Astrocyte (in vitro differentiated cells and primary cell): ENCODE measurements around the gene TRIP10. TPM values are rescaled to one million over a fixed set of nuclear protein-coding genes. Genes with fewer than 3 reads are reported as not detected.

ENCODE experiments used
- DNase-seq: peaks from one replicate; pipeline ENCODE4 v3.0.0-alpha.2; 2010; ENCODE audit warnings: low read depth
- FAIRE-seq: peaks from 2 replicates; lab custom pipeline; 2011; peaks lifted over from hg19 to GRCh38; lab: Jason Lieb, UNC
- H2AFZ ChIP-seq: 2 replicates; pipeline ENCODE4 v1.6.0; 2012; ENCODE audit warnings: low read depth, low read length, inconsistent platforms
- H3K27ac ChIP-seq: 2 replicates; pipeline ENCODE4 v1.5.1; 2011; ENCODE audit warnings: low read depth, low read length, inconsistent platforms
- H3K27me3 ChIP-seq: 2 replicates; pipeline ENCODE4 v1.6.0; 2011; ENCODE audit warnings: low read length, inconsistent platforms; ENCODE audit not compliant: insufficient read depth
- H3K36me3 ChIP-seq: 2 replicates; pipeline ENCODE4 v1.5.1; 2011; ENCODE audit warnings: low read length, inconsistent platforms; ENCODE audit not compliant: insufficient read depth
- H3K4me1 ChIP-seq: 2 replicates; pipeline ENCODE4 v1.5.1; 2011; ENCODE audit warnings: low read length, inconsistent platforms; ENCODE audit not compliant: insufficient read depth
- H3K4me2 ChIP-seq: 2 replicates; pipeline ENCODE4 v1.6.0; 2012; ENCODE audit warnings: low read length, inconsistent platforms
- H3K4me3 ChIP-seq: 2 replicates; pipeline ENCODE4 v1.5.1; 2011; ENCODE audit warnings: low read depth, mild to moderate bottlenecking, low read length, inconsistent platforms; ENCODE audit not compliant: insufficient read depth
- H3K79me2 ChIP-seq: 2 replicates; pipeline ENCODE4 v1.6.0; 2012; ENCODE audit warnings: mild to moderate bottlenecking, low read length, inconsistent platforms; ENCODE audit not compliant: insufficient read depth
- H3K9ac ChIP-seq: 2 replicates; pipeline ENCODE4 v1.6.0; 2012; ENCODE audit warnings: mild to moderate bottlenecking, low read length, inconsistent platforms
- H3K9me3 ChIP-seq: 2 replicates; pipeline ENCODE4 v1.5.1; 2012; ENCODE audit warnings: low read depth, mild to moderate bottlenecking, low read length, inconsistent platforms; ENCODE audit not compliant: insufficient read depth
- H4K20me1 ChIP-seq: 2 replicates; pipeline ENCODE4 v1.6.0; 2012; ENCODE audit warnings: low read length, inconsistent platforms; ENCODE audit not compliant: insufficient read depth
- H3K27ac Mint-ChIP-seq: one replicate; pipeline ENCODE4 v1.8.0; 2021; ENCODE audit warnings: mild to moderate bottlenecking, mixed read lengths; ENCODE audit not compliant: unreplicated experiment
- H3K27me3 Mint-ChIP-seq: one replicate; pipeline ENCODE4 v1.8.0; 2021; ENCODE audit warnings: low read depth, mixed read lengths; ENCODE audit not compliant: unreplicated experiment
- H3K36me3 Mint-ChIP-seq: one replicate; pipeline ENCODE4 v1.8.0; 2021; ENCODE audit warnings: low read depth, mixed read lengths; ENCODE audit not compliant: unreplicated experiment
- H3K4me1 Mint-ChIP-seq: one replicate; pipeline ENCODE4 v1.8.0; 2021; ENCODE audit warnings: low read depth, mixed read lengths; ENCODE audit not compliant: unreplicated experiment
- H3K4me3 Mint-ChIP-seq: one replicate; pipeline ENCODE4 v1.8.0; 2021; ENCODE audit warnings: mild to moderate bottlenecking, moderate library complexity, mixed read lengths; ENCODE audit not compliant: unreplicated experiment
- H3K9me3 Mint-ChIP-seq: one replicate; pipeline ENCODE4 v1.8.0; 2021; ENCODE audit warnings: mild to moderate bottlenecking, mixed read lengths; ENCODE audit not compliant: unreplicated experiment
- EZH2 ChIP-seq: IDR thresholded peaks from 2 replicates; pipeline ENCODE4 v1.6.1; 2012; ENCODE audit warnings: mild to moderate bottlenecking, low read length, inconsistent platforms; ENCODE audit not compliant: insufficient read depth
- total RNA-seq: library from RNA; stranded (reverse); gene quantifications from 2 replicates; pipeline ENCODE4 v1.2.1, GENCODE V29; 2021
- TF ChIP-seq, protein P1 (sequence below): IDR thresholded peaks from 2 replicates; pipeline ENCODE4 v1.5.1; 2011; ENCODE audit warnings: low read depth, mild to moderate bottlenecking, inconsistent platforms, low read length, moderate library complexity; ENCODE audit not compliant: insufficient read depth

The TRIP10 gene
- total RNA-seq, 1 donor from 2014 or later = 41.4 TPM

DNA sequence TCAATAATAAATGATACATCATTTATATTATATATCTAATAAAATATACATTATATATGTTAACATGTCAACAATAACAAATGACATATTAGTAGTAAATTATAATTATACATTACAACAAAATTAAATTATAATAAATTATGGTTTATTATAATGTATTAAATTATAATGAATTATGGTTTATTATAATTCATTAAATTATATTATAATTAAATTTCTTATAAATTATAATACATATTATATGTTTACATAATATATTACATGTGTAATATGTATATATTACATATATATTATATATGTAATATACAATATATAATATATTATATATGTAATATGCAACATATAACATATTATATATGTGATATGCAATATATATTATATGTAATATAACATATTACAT is 39.5 kb upstream of the TRIP10 start:
- no peaks in the 10 kb centered on the region for H4K20me1 ChIP-seq
- Mint-ChIP-seq H3K27me3 (no peaks in the 10 kb centered on the region), H3K4me3 (no peak overlapping the region), H3K4me1 (no peaks in the 10 kb centered on the region), H3K27ac (no peak overlapping the region), H3K36me3 (no peaks in the 10 kb centered on the region), H3K9me3 (peaks cover 15% of the 10 kb centered on the region)
- DNase-seq (no peak), FAIRE-seq (no peak)
- H3K4me1 ChIP-seq = no peaks in the 10 kb centered on the region
- no peak overlapping the region for H3K4me2 ChIP-seq
- H3K27me3 ChIP-seq = no peaks in the 10 kb centered on the region
- no peaks in the 10 kb centered on the region for H3K9me3 ChIP-seq
- H2AFZ ChIP-seq = no peak overlapping the region
- no peak overlapping the region for H3K27ac ChIP-seq
- H3K9ac ChIP-seq = no peak overlapping the region
- H3K36me3 ChIP-seq = no peaks in the 10 kb centered on the region
- no peaks in the 10 kb centered on the region for H3K79me2 ChIP-seq
- TF ChIP-seq, protein P1, sequence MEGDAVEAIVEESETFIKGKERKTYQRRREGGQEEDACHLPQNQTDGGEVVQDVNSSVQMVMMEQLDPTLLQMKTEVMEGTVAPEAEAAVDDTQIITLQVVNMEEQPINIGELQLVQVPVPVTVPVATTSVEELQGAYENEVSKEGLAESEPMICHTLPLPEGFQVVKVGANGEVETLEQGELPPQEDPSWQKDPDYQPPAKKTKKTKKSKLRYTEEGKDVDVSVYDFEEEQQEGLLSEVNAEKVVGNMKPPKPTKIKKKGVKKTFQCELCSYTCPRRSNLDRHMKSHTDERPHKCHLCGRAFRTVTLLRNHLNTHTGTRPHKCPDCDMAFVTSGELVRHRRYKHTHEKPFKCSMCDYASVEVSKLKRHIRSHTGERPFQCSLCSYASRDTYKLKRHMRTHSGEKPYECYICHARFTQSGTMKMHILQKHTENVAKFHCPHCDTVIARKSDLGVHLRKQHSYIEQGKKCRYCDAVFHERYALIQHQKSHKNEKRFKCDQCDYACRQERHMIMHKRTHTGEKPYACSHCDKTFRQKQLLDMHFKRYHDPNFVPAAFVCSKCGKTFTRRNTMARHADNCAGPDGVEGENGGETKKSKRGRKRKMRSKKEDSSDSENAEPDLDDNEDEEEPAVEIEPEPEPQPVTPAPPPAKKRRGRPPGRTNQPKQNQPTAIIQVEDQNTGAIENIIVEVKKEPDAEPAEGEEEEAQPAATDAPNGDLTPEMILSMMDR = no peak
- TF ChIP-seq EZH2 = no peak
- no peak overlapping the region for H3K4me3 ChIP-seq

DNA sequence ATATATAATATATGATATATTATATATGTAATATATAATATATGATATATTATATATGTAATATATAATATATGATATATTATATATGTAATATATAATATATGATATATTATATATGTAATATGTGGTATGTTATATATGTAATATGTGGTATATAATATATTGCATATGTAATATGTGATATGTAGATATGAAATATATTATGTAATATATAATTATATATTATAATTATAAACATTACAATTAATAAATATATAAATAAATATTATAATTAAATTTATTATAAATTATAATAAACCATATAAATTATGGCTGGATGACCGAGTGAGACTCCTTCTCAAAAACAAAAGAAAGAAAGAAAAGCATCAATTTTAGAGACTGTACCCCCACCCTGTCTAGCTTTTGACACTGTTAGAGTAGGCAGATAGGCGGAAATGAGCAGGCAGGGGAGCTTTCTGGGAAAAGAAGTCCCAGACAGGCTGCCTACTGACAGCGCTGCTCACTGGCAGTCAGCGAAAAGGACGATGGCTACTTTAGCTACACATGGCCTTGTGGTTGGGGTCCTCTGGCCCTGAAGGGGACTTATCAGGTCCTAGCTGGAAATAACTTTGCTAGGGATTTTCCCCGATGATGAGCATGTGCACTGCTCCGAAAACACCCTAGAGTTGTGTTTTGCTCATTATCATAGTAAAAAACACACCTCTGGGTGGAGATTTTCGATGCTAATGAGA is 38.7 kb upstream of the TRIP10 start:
- no peaks in the 10 kb centered on the region for H3K4me1 Mint-ChIP-seq
- no peaks in the 10 kb centered on the region for H3K36me3 Mint-ChIP-seq
- TF ChIP-seq, protein P1 = no peak
- TF ChIP-seq EZH2 = no peak
- no peak overlapping the region for H3K9ac ChIP-seq
- no peaks in the 10 kb centered on the region for H3K27me3 ChIP-seq
- H2AFZ ChIP-seq = no peak overlapping the region
- no peaks in the 10 kb centered on the region for H3K36me3 ChIP-seq
- H4K20me1 ChIP-seq = no peaks in the 10 kb centered on the region
- H3K9me3 Mint-ChIP-seq = peaks cover 15% of the 10 kb centered on the region
- H3K4me2 ChIP-seq = no peak overlapping the region
- no peaks in the 10 kb centered on the region for H3K9me3 ChIP-seq
- H3K4me1 ChIP-seq = no peaks in the 10 kb centered on the region
- no peak overlapping the region for H3K4me3 Mint-ChIP-seq
- H3K27me3 Mint-ChIP-seq = no peaks in the 10 kb centered on the region
- H3K27ac ChIP-seq = no peak overlapping the region
- no peak overlapping the region for H3K27ac Mint-ChIP-seq
- no peak for FAIRE-seq
- DNase-seq = no peak
- H3K4me3 ChIP-seq = no peak overlapping the region
- H3K79me2 ChIP-seq = no peaks in the 10 kb centered on the region

DNA sequence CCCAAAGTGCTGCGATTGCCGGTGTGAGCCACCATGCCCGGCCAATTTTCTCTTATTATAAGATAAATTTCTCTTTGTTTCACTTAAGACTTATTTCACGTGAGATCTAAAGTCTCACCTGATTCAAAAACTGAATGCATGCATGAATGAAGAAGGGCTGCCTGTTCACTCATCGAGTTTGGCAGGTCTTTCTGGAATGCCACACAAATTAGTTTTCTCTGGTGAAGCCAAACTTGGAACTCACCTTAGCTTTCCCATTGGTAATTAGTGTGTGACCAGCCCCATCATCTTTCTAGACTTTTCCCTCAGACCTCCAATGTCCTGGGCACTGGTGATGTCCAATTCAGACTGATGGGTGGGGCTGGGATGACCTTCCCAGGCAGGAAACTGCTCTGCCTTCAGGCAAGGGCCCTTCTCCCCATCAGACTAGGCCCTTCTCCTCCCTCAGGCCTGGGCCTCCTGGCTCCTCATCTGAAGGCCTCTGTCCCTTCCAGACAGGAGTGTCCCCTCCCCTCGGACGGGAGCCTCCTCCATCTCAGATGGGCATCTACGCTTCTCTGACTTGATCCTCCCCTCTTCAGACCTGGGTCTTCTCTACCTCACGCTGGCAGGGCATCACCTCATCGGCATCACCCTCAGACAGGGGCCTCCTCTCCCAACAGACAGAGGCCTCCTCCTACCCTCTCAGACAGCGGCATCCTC is 33.4 kb upstream of the TRIP10 start:
- Mint-ChIP-seq H3K27me3 (peaks cover 12% of the 10 kb centered on the region), H3K9me3 (peaks cover 9% of the 10 kb centered on the region), H3K27ac (no peak overlapping the region), H3K4me1 (no peaks in the 10 kb centered on the region), H3K4me3 (no peak overlapping the region), H3K36me3 (no peaks in the 10 kb centered on the region)
- no peak overlapping the region for H2AFZ ChIP-seq
- DNase-seq (no peak), FAIRE-seq (no peak)
- no peak overlapping the region for H3K4me2 ChIP-seq
- H3K27ac ChIP-seq = no peak overlapping the region
- H3K9ac ChIP-seq = no peak overlapping the region
- H3K4me3 ChIP-seq = no peak overlapping the region
- no peaks in the 10 kb centered on the region for H3K4me1 ChIP-seq
- H3K9me3 ChIP-seq = no peaks in the 10 kb centered on the region
- H3K79me2 ChIP-seq = no peaks in the 10 kb centered on the region
- no peaks in the 10 kb centered on the region for H4K20me1 ChIP-seq
- H3K36me3 ChIP-seq = no peaks in the 10 kb centered on the region
- peaks cover 6% of the 10 kb centered on the region for H3K27me3 ChIP-seq
- TF ChIP-seq EZH2 = no peak
- TF ChIP-seq, protein P1 = no peak
